ENCODE data around the gene NNMT. TPM values are rescaled to one million over a fixed set of nuclear protein-coding genes. Genes with fewer than 3 reads are reported as not detected.
A peak's percentile ranks its signal among the peaks of the same experiment; 100 is the strongest.

The NNMT gene
- total and polyA plus RNA-seq, 4 donors: 405 to 1,814 (median 730) TPM

- 89 to 91% methylated on average over 11 of the region's 11 CpGs for WGBS, 2 donors
- intact Hi-C loops (cut with DNase I): no loop called here
These were observed 18.4 kb upstream of the NNMT start for GRCh38 chr11:114277637-114278341.

GRCh38 chr11:114278342-114279065 lies 17.7 kb upstream of the NNMT start:
- no peak for DNase-seq
- 88 to 92% methylated on average over 4 of the region's 4 CpGs for WGBS, 2 donors

More at GRCh38 chr11:114277637-114278341, 18.4 kb upstream of the NNMT start:
- no peak overlapping the region for H3K27ac ChIP-seq (ENCODE audit: low read depth in 1 of 2, low read length in 2 of 2)
- H3K4me1 ChIP-seq (ENCODE audit: control insufficient read depth in 1 of 2, insufficient read depth in 2 of 2, low read length in 2 of 2): peaks cover 0 to 4% of the 10 kb centered on the region in 2 donors
- DNase-seq (no peak), ATAC-seq (ENCODE audit: low FRiP score) (no peak)
- H3K9me3 ChIP-seq (ENCODE audit: control insufficient read depth, low read length): no peaks in the 10 kb centered on the region
- H3K36me3 ChIP-seq (ENCODE audit: control insufficient read depth in 1 of 2, insufficient read depth in 2 of 2, low read length in 1 of 2): peaks cover 0 to 1% of the 10 kb centered on the region in 2 donors
- no peaks in the 10 kb centered on the region for H3K27me3 ChIP-seq (ENCODE audit: control insufficient read depth in 1 of 2, insufficient read depth in 2 of 2, low read length in 1 of 2)
- no peak overlapping the region for H3K4me3 ChIP-seq (ENCODE audit: low read length in 2 of 2)

GRCh38 chr11:114279792-114280546 lies 16.2 kb upstream of the NNMT start:
- H3K27me3 ChIP-seq (ENCODE audit: control insufficient read depth in 1 of 2, insufficient read depth in 2 of 2, low read length in 1 of 2): no peaks in the 10 kb centered on the region
- intact Hi-C loops (cut with DNase I): loop anchor here in 1 of 2 donors (2.0 to 10.0 kb wide), 5 partner anchors 42 to 483 kb away; partner anchors contain the start of genes C11orf71, RBM7 and REXO2
- no peak overlapping the region for H3K27ac ChIP-seq (ENCODE audit: low read depth in 1 of 2, low read length in 2 of 2)
- peaks cover 0 to 2% of the 10 kb centered on the region in 2 donors for H3K4me1 ChIP-seq (ENCODE audit: control insufficient read depth in 1 of 2, insufficient read depth in 2 of 2, low read length in 2 of 2)
- H3K9me3 ChIP-seq (ENCODE audit: control insufficient read depth, low read length): no peaks in the 10 kb centered on the region
- no peaks in the 10 kb centered on the region for H3K36me3 ChIP-seq (ENCODE audit: control insufficient read depth in 1 of 2, insufficient read depth in 2 of 2, low read length in 1 of 2)
- no peak overlapping the region for H3K4me3 ChIP-seq (ENCODE audit: low read length in 2 of 2)
- DNase-seq (no peak), ATAC-seq (ENCODE audit: low FRiP score) (peak; percentile 74)
- 67% methylated on average over 9 of the region's 9 CpGs for WGBS, 2 donors

More at GRCh38 chr11:114278342-114279065, 17.7 kb upstream of the NNMT start:
- intact Hi-C loops (cut with DNase I): no loop called here
- Histone ChIP-seq H3K9me3 (ENCODE audit: control insufficient read depth, low read length) (no peaks in the 10 kb centered on the region), H3K4me3 (ENCODE audit: low read length in 2 of 2) (no peak overlapping the region), H3K4me1 (ENCODE audit: control insufficient read depth in 1 of 2, insufficient read depth in 2 of 2, low read length in 2 of 2) (peaks cover 0 to 2% of the 10 kb centered on the region in 2 donors), H3K27me3 (ENCODE audit: control insufficient read depth in 1 of 2, insufficient read depth in 2 of 2, low read length in 1 of 2) (no peaks in the 10 kb centered on the region), H3K27ac (ENCODE audit: low read depth in 1 of 2, low read length in 2 of 2) (no peak overlapping the region), H3K36me3 (ENCODE audit: control insufficient read depth in 1 of 2, insufficient read depth in 2 of 2, low read length in 1 of 2) (peaks cover 0 to 1% of the 10 kb centered on the region in 2 donors)
- ATAC-seq (ENCODE audit: low FRiP score): no peak

GRCh38 chr11:114280696-114281095 lies 15.5 kb upstream of the NNMT start:
- H3K4me1 ChIP-seq (ENCODE audit: control insufficient read depth in 1 of 2, insufficient read depth in 2 of 2, low read length in 2 of 2): peaks cover 0 to 2% of the 10 kb centered on the region in 2 donors
- no peaks in the 10 kb centered on the region for H3K27me3 ChIP-seq (ENCODE audit: control insufficient read depth in 1 of 2, insufficient read depth in 2 of 2, low read length in 1 of 2)
- H3K4me3 ChIP-seq (ENCODE audit: low read length in 2 of 2): no peak overlapping the region
- intact Hi-C loops (cut with DNase I): loop anchor here in 1 of 2 donors (2.0 to 10.0 kb wide), 5 partner anchors 42 to 482 kb away; partner anchors contain the start of genes C11orf71, RBM7 and REXO2
- peak; percentile 84 to 86 for DNase-seq
- H3K9me3 ChIP-seq (ENCODE audit: control insufficient read depth, low read length): no peaks in the 10 kb centered on the region
- H3K27ac ChIP-seq (ENCODE audit: low read depth in 1 of 2, low read length in 2 of 2): peak overlapping the region in 1 of 2 donors; percentile 7
- no peaks in the 10 kb centered on the region for H3K36me3 ChIP-seq (ENCODE audit: control insufficient read depth in 1 of 2, insufficient read depth in 2 of 2, low read length in 1 of 2)
- WGBS, 2 donors: 10 to 15% methylated on average over 6 of the region's 6 CpGs
- ATAC-seq (ENCODE audit: low FRiP score): peak; percentile 87

GRCh38 chr11:114281388-114281956 lies 14.7 kb upstream of the NNMT start:
- Histone ChIP-seq H3K9me3 (ENCODE audit: control insufficient read depth, low read length) (no peaks in the 10 kb centered on the region), H3K4me3 (ENCODE audit: low read length in 2 of 2) (no peak overlapping the region), H3K4me1 (ENCODE audit: control insufficient read depth in 1 of 2, insufficient read depth in 2 of 2, low read length in 2 of 2) (peaks cover 0 to 2% of the 10 kb centered on the region in 2 donors), H3K27ac (ENCODE audit: low read depth in 1 of 2, low read length in 2 of 2) (no peak overlapping the region), H3K36me3 (ENCODE audit: control insufficient read depth in 1 of 2, insufficient read depth in 2 of 2, low read length in 1 of 2) (no peaks in the 10 kb centered on the region), H3K27me3 (ENCODE audit: control insufficient read depth in 1 of 2, insufficient read depth in 2 of 2, low read length in 1 of 2) (no peaks in the 10 kb centered on the region)
- WGBS, 2 donors: 95 to 96% methylated on average over 1 of the region's 1 CpG
- intact Hi-C loops (cut with DNase I): loop anchor here in 1 of 2 donors (2.0 to 10.0 kb wide), 5 partner anchors 41 to 481 kb away; partner anchors contain the start of genes C11orf71, RBM7 and REXO2
- DNase-seq (no peak), ATAC-seq (ENCODE audit: low FRiP score) (no peak)

- ATAC-seq (ENCODE audit: low FRiP score): no peak
- Histone ChIP-seq H3K36me3 (ENCODE audit: control insufficient read depth in 1 of 2, insufficient read depth in 2 of 2, low read length in 1 of 2) (no peaks in the 10 kb centered on the region), H3K27me3 (ENCODE audit: control insufficient read depth in 1 of 2, insufficient read depth in 2 of 2, low read length in 1 of 2) (no peaks in the 10 kb centered on the region), H3K4me1 (ENCODE audit: control insufficient read depth in 1 of 2, insufficient read depth in 2 of 2, low read length in 2 of 2) (peaks cover 0 to 2% of the 10 kb centered on the region in 2 donors), H3K27ac (ENCODE audit: low read depth in 1 of 2, low read length in 2 of 2) (no peak overlapping the region), H3K4me3 (ENCODE audit: low read length in 2 of 2) (no peak overlapping the region), H3K9me3 (ENCODE audit: control insufficient read depth, low read length) (no peaks in the 10 kb centered on the region)
- intact Hi-C loops (cut with DNase I): loop anchor here in 1 of 2 donors (5.0 to 10.0 kb wide), 4 partner anchors 40 to 152 kb away; partner anchors contain the start of genes C11orf71, RBM7 and REXO2
- whole genome bisulfite sequencing, 2 donors: 83 to 93% methylated on average over 3 of the region's 3 CpGs
- DNase-seq: no peak
These were observed 13.7 kb upstream of the NNMT start for GRCh38 chr11:114282488-114282887.

GRCh38 chr11:114283422-114283821 lies 12.8 kb upstream of the NNMT start:
- no peaks in the 10 kb centered on the region for H3K36me3 ChIP-seq (ENCODE audit: control insufficient read depth in 1 of 2, insufficient read depth in 2 of 2, low read length in 1 of 2)
- peaks cover 0 to 2% of the 10 kb centered on the region in 2 donors for H3K4me1 ChIP-seq (ENCODE audit: control insufficient read depth in 1 of 2, insufficient read depth in 2 of 2, low read length in 2 of 2)
- no peaks in the 10 kb centered on the region for H3K9me3 ChIP-seq (ENCODE audit: control insufficient read depth, low read length)
- H3K4me3 ChIP-seq (ENCODE audit: low read length in 2 of 2): no peak overlapping the region
- H3K27ac ChIP-seq (ENCODE audit: low read depth in 1 of 2, low read length in 2 of 2): no peak overlapping the region
- intact Hi-C loops (cut with DNase I): loop anchor here in 1 of 2 donors (5.0 to 10.0 kb wide), 4 partner anchors 39 to 151 kb away; partner anchors contain the start of genes C11orf71, RBM7 and REXO2
- no peak for ATAC-seq (ENCODE audit: low FRiP score)
- no peak for DNase-seq
- no peaks in the 10 kb centered on the region for H3K27me3 ChIP-seq (ENCODE audit: control insufficient read depth in 1 of 2, insufficient read depth in 2 of 2, low read length in 1 of 2)
- 90 to 93% methylated on average over 3 of the region's 3 CpGs for WGBS, 2 donors

GRCh38 chr11:114284021-114284420 lies 12.2 kb upstream of the NNMT start:
- DNase-seq: no peak
- no peak for ATAC-seq (ENCODE audit: low FRiP score)
- Histone ChIP-seq H3K36me3 (ENCODE audit: control insufficient read depth in 1 of 2, insufficient read depth in 2 of 2, low read length in 1 of 2) (no peaks in the 10 kb centered on the region), H3K27me3 (ENCODE audit: control insufficient read depth in 1 of 2, insufficient read depth in 2 of 2, low read length in 1 of 2) (no peaks in the 10 kb centered on the region), H3K4me3 (ENCODE audit: low read length in 2 of 2) (no peak overlapping the region), H3K27ac (ENCODE audit: low read depth in 1 of 2, low read length in 2 of 2) (no peak overlapping the region), H3K9me3 (ENCODE audit: control insufficient read depth, low read length) (no peaks in the 10 kb centered on the region), H3K4me1 (ENCODE audit: control insufficient read depth in 1 of 2, insufficient read depth in 2 of 2, low read length in 2 of 2) (peaks cover 0 to 2% of the 10 kb centered on the region in 2 donors)
- intact Hi-C loops (cut with DNase I): loop anchor here in 1 of 2 donors (5.0 to 10.0 kb wide), 4 partner anchors 38 to 151 kb away; partner anchors contain the start of genes C11orf71, RBM7 and REXO2
- 56 to 61% methylated on average over 2 of the region's 2 CpGs for WGBS, 2 donors
